ENCODE data around the gene CRIP3. TPM values are rescaled to one million over a fixed set of nuclear protein-coding genes. Genes with fewer than 3 reads are reported as not detected.
"Not testable (repeated sequence)": the region's sequence is repeated elsewhere in the genome, so short reads cannot be mapped to it uniquely, and the experiment has no call there.

CRIP3 gene
- total and polyA plus RNA-seq, 4 donors: 1.1 to 9.5 (median 2.4) TPM

GRCh38 chr6:43303751-43304331, 4.8 kb downstream of the CRIP3 start:
- Histone ChIP-seq H3K27me3 (ENCODE audit: control insufficient read depth in 4 of 4, insufficient read depth in 4 of 4, low read length in 3 of 4) (no peaks in the 10 kb centered on the region), H3K4me1 (ENCODE audit: control insufficient read depth in 4 of 4, insufficient read depth in 4 of 4, low read length in 3 of 4) (peaks cover 12 to 60% (median 43%) of the 10 kb centered on the region in 4 donors), H3K4me3 (ENCODE audit: low read depth in 1 of 3, low read length in 3 of 3) (no peak overlapping the region), H3K36me3 (ENCODE audit: control insufficient read depth in 4 of 4, insufficient read depth in 3 of 4, low read depth in 1 of 4, low read length in 3 of 4) (peaks cover 5 to 19% (median 10%) of the 10 kb centered on the region in 4 donors), H3K27ac (ENCODE audit: low read depth in 1 of 2, low read length in 2 of 2) (no peak overlapping the region), H3K9me3 (ENCODE audit: control insufficient read depth in 4 of 4, low read length in 3 of 4) (no peaks in the 10 kb centered on the region), H3K9ac (ENCODE audit: low read depth in 1 of 2, low read length in 2 of 2) (no peak overlapping the region)
- TF ChIP-seq ATF3 (IDR thresholded peaks at IDR 0.05) (no peak), REST (IDR thresholded peaks at IDR 0.05) (no peak), HNF4A (conservative IDR thresholded peaks at IDR 0.05) (no peak), GABPA (IDR thresholded peaks at IDR 0.05 in 1 of 2, conservative IDR thresholded peaks at IDR 0.05 in 1 of 2) (no peak), TAF1 (conservative IDR thresholded peaks at IDR 0.05) (no peak), YY1 (IDR thresholded peaks at IDR 0.05) (no peak), RXRA (IDR thresholded peaks at IDR 0.05) (no peak), EGR1 (IDR thresholded peaks at IDR 0.05; ENCODE audit: low read depth in 2 of 2) (no peak), ZBTB33 (IDR thresholded peaks at IDR 0.05) (no peak), FOXA1 (IDR thresholded peaks at IDR 0.05) (no peak), FOXA2 (IDR thresholded peaks at IDR 0.05) (no peak), RAD21 (IDR thresholded peaks at IDR 0.05) (no peak), NR2F2 (IDR thresholded peaks at IDR 0.05) (no peak), JUND (IDR thresholded peaks at IDR 0.05) (no peak), HNF4G (IDR thresholded peaks at IDR 0.05) (no peak), SP1 (IDR thresholded peaks at IDR 0.05) (no peak), MAX (IDR thresholded peaks at IDR 0.05) (no peak)
- TF ChIP-seq, protein P1, sequence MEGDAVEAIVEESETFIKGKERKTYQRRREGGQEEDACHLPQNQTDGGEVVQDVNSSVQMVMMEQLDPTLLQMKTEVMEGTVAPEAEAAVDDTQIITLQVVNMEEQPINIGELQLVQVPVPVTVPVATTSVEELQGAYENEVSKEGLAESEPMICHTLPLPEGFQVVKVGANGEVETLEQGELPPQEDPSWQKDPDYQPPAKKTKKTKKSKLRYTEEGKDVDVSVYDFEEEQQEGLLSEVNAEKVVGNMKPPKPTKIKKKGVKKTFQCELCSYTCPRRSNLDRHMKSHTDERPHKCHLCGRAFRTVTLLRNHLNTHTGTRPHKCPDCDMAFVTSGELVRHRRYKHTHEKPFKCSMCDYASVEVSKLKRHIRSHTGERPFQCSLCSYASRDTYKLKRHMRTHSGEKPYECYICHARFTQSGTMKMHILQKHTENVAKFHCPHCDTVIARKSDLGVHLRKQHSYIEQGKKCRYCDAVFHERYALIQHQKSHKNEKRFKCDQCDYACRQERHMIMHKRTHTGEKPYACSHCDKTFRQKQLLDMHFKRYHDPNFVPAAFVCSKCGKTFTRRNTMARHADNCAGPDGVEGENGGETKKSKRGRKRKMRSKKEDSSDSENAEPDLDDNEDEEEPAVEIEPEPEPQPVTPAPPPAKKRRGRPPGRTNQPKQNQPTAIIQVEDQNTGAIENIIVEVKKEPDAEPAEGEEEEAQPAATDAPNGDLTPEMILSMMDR (IDR thresholded peaks at IDR 0.05; ENCODE audit: low read depth, low read length, missing input control): no peak
- 85% methylated on average over 8 of the region's 8 CpGs for WGBS
- no peak for DNase-seq (ENCODE audit: low spot score)

DNA sequence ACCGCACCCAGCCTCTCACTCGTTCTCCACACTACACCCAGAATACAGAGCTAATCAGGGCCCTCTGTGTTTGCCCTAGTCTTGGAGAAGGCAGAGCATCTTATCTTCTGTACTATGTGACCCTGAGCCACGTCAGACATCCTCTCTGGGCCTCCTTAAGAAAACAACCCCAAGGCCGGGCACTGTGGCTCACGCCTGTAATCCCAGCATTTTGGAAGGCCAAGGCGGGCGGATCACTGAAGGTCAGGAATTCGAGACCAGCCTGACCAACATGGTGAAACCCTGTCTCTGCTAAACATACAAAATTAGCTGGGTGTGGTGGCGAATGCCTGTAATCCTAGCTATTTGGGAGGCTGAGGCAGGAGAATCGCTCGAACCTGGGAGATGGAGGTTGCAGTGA, 5.6 kb downstream of the CRIP3 start:
- not testable (repeated sequence) for H3K9ac ChIP-seq (ENCODE audit: low read depth in 1 of 2, low read length in 2 of 2); H3K27me3 ChIP-seq (ENCODE audit: control insufficient read depth in 4 of 4, insufficient read depth in 4 of 4, low read length in 3 of 4); H3K27ac ChIP-seq (ENCODE audit: low read depth in 1 of 2, low read length in 2 of 2); H3K9me3 ChIP-seq (ENCODE audit: control insufficient read depth in 4 of 4, low read length in 3 of 4); H3K4me3 ChIP-seq (ENCODE audit: low read depth in 1 of 3, low read length in 3 of 3); DNase-seq (ENCODE audit: low spot score)
- peaks cover 11 to 59% (median 38%) of the 10 kb centered on the region in 4 donors for H3K4me1 ChIP-seq (ENCODE audit: control insufficient read depth in 4 of 4, insufficient read depth in 4 of 4, low read length in 3 of 4)
- WGBS: 78% methylated on average over 11 of the region's 11 CpGs
- peaks cover 5 to 19% (median 10%) of the 10 kb centered on the region in 4 donors for H3K36me3 ChIP-seq (ENCODE audit: control insufficient read depth in 4 of 4, insufficient read depth in 3 of 4, low read depth in 1 of 4, low read length in 3 of 4)
